ENCODE results near the gene RIT1.

DNA sequence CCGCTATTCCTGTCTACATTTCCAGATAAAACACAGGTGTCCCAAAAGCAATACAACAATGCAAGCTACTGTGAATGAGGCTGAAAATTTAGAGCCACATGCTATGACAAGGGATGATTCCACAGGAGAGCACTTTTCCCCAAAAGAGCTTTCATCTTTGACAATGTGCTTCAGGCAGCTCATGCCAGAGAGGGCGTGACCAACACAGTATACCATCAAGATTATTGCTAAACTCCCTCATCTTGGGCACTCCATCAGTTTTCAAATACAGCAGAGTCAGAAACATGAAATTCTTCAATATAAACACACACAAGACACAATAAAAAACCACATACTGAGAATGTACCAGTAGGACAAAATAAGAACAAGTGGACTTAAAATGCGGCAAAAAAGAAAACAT lies 60.8 kb downstream of the RIT1 start:
- TF ChIP-seq, protein P1, sequence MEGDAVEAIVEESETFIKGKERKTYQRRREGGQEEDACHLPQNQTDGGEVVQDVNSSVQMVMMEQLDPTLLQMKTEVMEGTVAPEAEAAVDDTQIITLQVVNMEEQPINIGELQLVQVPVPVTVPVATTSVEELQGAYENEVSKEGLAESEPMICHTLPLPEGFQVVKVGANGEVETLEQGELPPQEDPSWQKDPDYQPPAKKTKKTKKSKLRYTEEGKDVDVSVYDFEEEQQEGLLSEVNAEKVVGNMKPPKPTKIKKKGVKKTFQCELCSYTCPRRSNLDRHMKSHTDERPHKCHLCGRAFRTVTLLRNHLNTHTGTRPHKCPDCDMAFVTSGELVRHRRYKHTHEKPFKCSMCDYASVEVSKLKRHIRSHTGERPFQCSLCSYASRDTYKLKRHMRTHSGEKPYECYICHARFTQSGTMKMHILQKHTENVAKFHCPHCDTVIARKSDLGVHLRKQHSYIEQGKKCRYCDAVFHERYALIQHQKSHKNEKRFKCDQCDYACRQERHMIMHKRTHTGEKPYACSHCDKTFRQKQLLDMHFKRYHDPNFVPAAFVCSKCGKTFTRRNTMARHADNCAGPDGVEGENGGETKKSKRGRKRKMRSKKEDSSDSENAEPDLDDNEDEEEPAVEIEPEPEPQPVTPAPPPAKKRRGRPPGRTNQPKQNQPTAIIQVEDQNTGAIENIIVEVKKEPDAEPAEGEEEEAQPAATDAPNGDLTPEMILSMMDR (IDR thresholded peaks at IDR 0.05), result no peak
- TF ChIP-seq POLR2A (IDR thresholded peaks at IDR 0.05), result no peak
